ENCODE data around the gene BPIFB3.

GRCh38 chr20:33009214-33010132, 44.2 kb upstream of the BPIFB3 start:
- no peak for TF ChIP-seq EZH2 (IDR thresholded peaks at IDR 0.05; ENCODE audit: low read length)
- TF ChIP-seq, protein P1, sequence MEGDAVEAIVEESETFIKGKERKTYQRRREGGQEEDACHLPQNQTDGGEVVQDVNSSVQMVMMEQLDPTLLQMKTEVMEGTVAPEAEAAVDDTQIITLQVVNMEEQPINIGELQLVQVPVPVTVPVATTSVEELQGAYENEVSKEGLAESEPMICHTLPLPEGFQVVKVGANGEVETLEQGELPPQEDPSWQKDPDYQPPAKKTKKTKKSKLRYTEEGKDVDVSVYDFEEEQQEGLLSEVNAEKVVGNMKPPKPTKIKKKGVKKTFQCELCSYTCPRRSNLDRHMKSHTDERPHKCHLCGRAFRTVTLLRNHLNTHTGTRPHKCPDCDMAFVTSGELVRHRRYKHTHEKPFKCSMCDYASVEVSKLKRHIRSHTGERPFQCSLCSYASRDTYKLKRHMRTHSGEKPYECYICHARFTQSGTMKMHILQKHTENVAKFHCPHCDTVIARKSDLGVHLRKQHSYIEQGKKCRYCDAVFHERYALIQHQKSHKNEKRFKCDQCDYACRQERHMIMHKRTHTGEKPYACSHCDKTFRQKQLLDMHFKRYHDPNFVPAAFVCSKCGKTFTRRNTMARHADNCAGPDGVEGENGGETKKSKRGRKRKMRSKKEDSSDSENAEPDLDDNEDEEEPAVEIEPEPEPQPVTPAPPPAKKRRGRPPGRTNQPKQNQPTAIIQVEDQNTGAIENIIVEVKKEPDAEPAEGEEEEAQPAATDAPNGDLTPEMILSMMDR (optimal IDR thresholded peaks at IDR 0.05 in 1 of 3, IDR thresholded peaks at IDR 0.05 in 1 of 3, conservative IDR thresholded peaks at IDR 0.05 in 1 of 3; ENCODE audit: extremely low read depth in 1 of 3, insufficient read depth in 2 of 3, low read length in 3 of 3) = no peak
